Erythroblast (primary cell): ENCODE data around the gene PCSK7.

Experiments used
- GATA1 ChIP-seq: IDR thresholded peaks from 2 replicates; pipeline ENCODE4 v1.6.1; 2011; ENCODE audit warnings: low read depth, mild to moderate bottlenecking, control low read depth, low read length, moderate library complexity
- POLR2A ChIP-seq: IDR thresholded peaks from 2 replicates; pipeline ENCODE4 v1.6.1; 2011; ENCODE audit warnings: mild to moderate bottlenecking, low read length

DNA sequence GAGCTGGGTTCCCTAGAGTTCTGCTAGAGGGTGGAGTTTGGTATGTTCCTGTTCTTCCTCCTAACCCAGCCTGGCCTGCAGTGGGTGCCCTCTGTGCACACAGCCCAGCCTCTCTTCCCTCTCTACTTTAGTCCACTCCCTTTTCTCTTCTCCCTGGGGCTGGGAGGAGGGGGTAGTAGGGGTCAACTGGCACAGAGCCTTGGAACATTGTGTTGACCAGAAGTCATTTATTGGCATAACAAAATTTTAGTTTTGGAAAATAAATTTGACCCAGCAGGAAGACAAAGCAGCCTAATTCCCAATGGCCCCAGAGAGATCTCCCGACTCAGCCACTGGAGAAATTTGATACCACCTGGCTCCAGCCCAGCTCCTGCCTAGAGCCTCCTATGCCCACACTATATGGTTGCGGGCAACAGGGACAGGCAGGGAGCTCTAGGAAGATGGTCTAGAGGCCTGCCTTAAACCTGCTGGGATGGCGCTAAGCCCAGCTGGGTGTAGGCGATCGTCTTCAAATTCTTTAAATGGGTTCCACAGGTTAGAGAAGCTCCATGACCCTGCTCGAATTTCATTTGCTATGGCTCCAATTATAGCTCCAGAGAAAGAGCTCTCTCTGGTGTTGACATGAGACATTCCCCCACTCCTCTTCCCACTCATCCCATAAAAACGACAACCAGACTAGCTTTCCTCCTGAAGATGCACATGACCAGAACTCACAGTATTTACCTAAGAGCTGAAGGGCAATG, 9.9 kb downstream of the PCSK7 start:
- TF ChIP-seq POLR2A, result no peak
- no peak for TF ChIP-seq GATA1
